ENCODE results near the gene JAKMIP1.
A peak's percentile ranks its signal among the peaks of the same experiment; 100 is the strongest.
"Not testable (repeated sequence)": the region's sequence is repeated elsewhere in the genome, so short reads cannot be mapped to it uniquely, and the experiment has no call there.

The JAKMIP1 gene

DNA sequence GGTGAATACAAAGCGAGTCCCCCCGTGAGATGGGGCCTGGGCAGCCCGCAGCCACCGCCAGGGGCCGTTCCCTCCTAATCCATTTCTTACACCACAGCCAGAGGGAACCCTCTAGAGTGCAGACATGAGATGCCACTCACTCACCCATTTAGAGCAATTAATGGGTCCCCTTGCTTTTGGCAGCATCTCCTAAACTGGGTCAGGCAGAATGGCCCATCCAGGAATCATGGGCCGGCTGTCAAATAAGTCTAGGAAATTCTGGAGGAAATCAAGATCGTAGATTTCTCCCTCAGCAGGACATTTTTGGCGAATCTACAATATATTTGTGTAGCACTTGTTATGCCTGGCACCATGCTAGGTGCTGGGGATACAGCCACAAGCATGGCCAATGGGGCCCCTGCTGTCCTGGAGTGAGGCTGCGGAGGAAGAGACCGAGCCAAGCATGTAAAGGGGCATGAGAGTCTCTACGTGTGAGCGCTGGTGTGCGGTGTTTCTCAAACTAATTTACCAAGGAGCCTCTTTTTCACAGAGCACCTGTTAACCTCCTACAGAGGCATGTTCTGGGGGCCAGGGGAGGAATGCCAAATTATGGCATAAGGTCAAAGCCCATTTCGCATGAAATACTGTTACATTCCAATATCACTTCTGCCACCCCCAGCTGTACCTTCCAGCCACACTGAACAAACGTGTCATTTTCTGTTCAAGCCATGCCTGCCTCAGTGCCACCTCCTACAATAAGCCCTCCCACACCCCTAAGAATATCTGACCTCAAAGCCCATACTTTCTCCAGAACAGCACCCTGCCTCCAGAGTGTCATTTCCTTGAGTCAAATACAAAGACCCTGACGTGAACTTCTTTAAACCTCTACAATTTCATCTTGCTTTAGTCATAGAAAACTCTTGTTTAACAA is 28.1 kb upstream of the JAKMIP1 start:
- no peak for DNase-seq

DNA sequence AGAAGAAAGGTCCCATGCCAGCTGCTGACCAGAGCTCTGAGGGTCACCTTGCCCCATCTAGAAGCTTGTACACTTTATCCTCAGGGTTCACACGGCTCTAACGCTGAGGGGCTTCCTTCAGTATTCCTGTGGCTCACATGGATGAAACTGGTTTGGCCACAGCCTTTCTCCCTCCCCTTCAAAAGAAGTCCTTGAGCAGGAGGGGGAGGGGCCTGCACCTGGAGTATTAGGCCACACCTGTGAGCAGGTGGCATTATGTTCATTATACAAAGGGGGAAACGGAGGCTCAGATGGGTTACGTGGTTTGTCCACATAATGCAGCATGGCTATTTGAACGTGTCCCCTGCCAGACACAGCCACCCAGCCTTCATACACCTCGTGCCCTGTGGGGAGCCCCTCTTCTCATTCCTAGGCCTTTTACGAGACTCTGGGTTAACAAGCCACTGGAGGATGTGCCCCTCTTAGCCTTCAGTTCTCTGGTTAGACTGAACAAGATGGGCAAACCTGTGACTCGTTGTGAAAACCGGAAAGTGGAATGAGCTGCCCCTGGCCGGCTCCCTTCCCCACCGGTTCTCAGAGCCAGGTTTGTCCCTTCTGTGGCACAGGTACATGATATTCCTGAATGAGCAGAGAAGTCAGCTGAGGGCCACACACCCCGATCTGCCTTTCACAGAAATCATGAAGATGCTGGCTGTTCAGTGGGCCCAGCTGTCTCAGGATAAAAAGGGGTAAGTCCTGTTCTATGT is 27.2 kb upstream of the JAKMIP1 start:
- DNase-seq: no peak

GRCh38 chr4:6226506-6226905 is 26.2 kb upstream of the JAKMIP1 start:
- no peak for DNase-seq

DNA sequence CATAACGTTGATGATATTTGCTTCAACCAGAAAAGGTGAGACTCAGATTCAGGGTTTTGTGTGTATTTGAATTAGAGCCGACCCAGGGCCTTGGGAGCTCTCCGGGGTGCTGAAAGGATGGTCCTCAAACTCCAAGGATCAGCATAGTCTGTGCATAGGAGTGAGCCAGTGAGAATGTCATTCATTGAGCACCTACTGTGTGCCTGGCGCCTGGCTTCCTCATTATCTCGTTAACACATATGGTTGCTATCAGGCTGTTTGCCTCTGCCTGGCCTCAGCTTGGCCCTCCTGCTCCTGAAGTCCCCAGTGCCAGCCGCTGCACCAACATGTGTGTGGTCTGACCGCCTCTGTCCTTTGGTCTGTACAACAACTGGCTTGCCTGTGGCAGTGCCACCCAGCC is 25.1 kb upstream of the JAKMIP1 start:
- DNase-seq: no peak

DNA sequence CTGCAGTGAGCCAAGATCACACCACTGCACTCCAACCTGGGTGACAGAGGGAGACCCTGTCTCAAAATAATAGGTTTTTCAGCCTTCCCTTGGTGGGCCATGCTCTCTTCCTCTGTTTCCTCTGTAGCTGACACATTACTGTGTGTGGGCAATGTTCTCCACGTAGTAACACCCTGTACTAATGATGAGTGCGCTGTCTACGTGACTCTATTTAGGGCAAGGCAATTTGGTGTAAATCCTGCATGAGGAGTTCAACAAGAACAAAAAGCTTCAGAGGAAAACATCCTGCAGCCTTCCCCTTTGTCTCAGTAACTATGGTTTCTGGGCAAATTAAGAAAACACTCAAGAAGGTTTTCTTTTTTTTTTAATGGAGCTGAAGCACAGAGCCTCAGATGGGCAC is 24.4 kb upstream of the JAKMIP1 start:
- DNase-seq: no peak

GRCh38 chr4:6222761-6223292 is 22.5 kb upstream of the JAKMIP1 start:
- DNase-seq: peak; percentile 38

GRCh38 chr4:6221851-6222760 is 21.8 kb upstream of the JAKMIP1 start:
- DNase-seq: peak; percentile 77

GRCh38 chr4:6221301-6221850 is 21.0 kb upstream of the JAKMIP1 start:
- peak; percentile 77 for DNase-seq

DNA sequence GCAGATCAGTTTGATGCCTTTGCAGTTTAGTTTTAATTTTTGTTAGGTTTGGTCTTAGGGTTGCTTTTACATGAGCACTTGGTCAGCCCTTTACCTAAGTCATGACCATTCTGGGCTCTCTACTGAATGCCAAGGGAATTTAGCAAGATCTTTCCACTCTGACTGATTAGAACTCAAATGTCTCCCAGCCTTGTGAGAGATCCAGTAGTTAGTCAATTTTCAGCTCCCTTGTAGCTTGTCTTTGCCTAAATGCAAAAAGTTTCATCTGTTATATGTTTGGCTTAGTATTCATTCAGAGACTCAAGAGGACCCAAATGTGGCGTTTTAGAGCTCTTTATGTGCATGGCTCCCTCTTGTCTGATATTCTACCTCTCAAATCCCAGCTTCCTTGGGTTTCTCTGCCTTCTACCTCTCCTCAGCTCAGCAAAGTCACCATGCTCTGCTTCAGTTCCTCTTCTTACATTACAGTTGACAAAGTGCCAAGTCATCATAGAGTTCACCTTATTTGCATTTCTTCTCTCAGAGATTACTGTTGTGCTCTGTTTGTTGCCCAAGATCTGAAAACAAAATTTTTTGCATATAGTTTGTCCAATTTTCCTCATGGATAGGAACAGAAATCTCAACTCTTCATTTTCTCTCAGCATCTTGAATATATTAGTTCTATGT is 17.5 kb upstream of the JAKMIP1 start:
- DNase-seq: no peak

DNA sequence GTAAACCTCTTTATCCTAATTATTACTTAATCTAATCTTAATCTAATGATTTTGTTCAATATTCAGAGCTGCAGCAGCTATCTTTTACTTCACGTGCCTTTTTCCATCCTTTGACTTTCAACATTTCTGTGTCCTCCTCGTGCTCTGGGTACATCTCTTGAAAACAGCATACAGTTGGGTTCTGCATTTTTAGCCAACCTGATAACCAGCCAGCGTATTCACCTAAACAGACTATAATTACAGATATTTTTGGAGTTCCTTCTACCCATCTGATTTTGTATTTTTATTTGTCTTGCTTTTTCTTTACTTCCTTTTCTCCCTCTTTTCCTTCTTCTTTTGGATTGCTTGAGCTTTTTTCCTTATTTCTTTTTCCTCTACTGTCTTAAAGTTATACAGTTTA is 16.2 kb upstream of the JAKMIP1 start:
- no peak for DNase-seq

DNA sequence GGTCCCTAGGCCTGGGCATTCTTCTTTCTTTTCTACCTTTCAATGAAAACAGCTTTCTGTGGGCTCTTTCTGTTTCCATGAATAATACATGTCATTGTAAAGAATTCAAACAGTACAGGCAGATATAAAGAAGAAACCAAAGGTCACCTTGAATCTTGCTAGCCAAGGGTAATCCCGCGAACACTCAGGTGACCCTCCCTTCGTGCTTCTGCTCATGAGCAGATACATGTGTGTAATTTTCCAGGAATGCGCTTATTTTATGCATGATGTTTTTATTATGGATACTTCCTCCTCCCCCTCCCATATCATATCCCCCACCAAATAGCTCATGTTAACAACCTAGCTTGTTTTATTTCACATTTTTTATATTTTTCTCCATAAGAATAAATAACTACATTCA is 9.6 kb upstream of the JAKMIP1 start:
- no peak for DNase-seq

DNA sequence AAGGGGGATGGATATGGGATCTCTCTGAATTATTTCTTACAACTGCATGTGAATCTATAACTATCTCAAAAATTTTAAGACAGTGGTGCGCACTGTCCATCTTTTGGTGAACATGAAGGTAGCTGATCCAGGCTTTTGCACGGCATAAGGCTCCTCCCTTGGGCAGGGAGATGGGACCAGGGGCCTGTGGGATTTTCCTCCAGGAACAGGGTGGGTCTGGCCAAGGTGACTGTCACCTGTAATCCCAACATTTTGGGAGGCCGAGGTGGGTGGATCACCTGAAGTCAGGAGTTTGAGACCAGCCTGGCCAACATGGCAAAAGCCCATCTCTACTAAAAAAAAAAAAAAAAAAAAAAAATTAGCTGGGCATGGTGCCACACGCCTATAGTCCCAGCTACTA is 8.9 kb upstream of the JAKMIP1 start:
- not testable (repeated sequence) for DNase-seq

GRCh38 chr4:6208416-6208815 is 8.1 kb upstream of the JAKMIP1 start:
- DNase-seq: no peak

DNA sequence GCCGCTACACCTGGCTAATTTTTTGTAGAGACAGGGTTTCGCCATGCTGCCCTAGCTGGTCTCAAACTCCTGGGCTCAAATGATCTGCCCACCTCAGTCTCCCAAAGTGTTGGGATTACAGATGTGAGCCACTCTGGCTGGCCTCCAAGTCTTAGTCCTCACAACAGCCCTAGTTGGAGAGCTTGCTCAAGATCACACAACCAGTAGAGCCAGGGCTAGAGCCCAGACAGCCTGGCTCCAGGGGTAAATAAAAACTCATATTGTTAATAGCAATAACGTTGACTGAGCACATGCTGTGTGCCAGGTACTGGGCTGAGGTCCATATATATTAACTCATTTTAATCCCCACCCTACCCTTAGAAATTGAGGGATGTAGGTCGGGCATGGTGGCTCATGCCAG is 7.3 kb upstream of the JAKMIP1 start:
- DNase-seq: no peak

DNA sequence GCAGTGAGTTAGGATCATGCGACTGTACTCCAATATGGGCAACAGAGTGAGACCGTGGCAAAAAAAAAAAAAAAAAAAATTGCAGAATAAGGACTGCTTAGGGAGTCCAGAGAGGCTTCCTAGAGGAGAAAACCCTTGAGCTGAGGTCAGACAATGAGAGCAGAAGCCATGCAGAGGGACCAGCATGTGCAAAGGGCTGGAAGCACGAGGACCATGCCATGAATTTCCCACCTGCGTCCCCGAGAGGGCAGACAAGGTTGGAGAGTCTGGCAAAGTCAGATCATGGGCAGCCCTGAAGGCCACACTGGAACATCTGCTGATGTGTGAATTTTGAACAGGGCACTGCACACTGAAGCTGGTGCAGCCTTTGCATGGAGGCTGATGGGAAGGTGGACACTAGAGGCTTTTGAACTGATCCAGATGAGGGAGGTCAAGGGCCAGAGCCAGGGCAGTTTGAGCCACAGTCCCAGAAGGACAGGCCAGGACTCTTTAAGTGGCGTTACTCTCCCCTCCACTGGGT is 6.5 kb upstream of the JAKMIP1 start:
- DNase-seq: no peak

- DNase-seq: no peak
Measured at GRCh38 chr4:6205973-6206372, 5.6 kb upstream of the JAKMIP1 start.

- DNase-seq: no peak
Measured at GRCh38 chr4:6205567-6205931, 5.2 kb upstream of the JAKMIP1 start.

- DNase-seq: no peak
Measured at GRCh38 chr4:6204871-6205566, 4.7 kb upstream of the JAKMIP1 start.

GRCh38 chr4:6204098-6204497 is 3.7 kb upstream of the JAKMIP1 start:
- no peak for DNase-seq

DNA sequence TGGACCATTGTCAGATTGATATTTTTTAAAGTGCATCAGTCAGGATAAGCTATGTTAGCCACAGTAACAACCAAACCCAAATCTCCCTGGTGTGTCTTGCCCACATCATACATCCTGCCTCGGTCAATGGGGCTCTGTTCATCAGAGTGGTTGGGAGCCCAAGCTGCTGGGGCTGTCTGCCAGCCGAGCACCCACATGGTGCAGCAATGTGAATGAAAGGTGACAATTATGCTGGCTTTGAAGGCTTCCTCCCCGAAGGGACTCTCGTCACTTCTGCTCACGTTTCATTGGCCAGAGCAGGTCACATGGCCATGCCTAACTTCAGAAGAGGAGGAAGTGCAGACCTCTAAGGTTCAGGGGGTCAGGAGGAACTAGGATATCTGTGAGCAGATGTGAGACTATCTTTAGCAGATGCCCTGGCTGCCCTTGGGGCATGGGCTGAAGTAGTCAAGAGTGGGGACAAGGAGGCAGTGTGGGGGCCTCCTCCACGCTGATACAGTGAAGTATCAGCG is 1.3 kb upstream of the JAKMIP1 start:
- DNase-seq: peak; percentile 12

DNA sequence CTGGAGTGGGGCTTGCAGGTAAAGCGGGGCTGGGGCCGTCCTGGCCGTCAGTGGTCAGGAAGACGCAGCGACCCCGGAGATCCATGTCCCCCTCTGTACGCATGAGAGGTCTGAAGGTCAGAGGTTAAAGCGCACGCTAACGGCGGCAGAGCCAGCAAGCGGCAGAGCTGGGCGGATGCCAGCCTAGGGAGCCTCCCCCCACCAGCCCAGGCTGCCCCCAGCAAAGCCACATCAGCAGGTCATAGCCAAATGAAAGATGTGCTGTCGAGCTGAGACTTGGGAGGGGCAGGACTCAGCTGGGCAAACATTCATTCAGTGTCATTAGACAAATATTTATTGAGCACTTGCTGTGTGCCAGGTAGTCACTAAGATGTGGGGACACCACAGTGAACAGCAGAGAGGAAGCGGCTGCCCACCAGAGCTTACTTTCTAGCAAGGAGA is 593 bp upstream of the JAKMIP1 start:
- DNase-seq: peak; percentile 73

Data from NCI-H146 (cell line).